NCI-H82 (cell line): Measurements from ENCODE around the gene GDAP2.
A peak's percentile ranks its signal among the peaks of the same experiment; 100 is the strongest.
"Not testable (repeated sequence)": the region's sequence is repeated elsewhere in the genome, so short reads cannot be mapped to it uniquely, and the experiment has no call there.

Experiments
- DNase-seq: peaks from one replicate; lab custom pipeline; 2025; lab: John Stamatoyannopoulos, UW

The GDAP2 gene

DNA sequence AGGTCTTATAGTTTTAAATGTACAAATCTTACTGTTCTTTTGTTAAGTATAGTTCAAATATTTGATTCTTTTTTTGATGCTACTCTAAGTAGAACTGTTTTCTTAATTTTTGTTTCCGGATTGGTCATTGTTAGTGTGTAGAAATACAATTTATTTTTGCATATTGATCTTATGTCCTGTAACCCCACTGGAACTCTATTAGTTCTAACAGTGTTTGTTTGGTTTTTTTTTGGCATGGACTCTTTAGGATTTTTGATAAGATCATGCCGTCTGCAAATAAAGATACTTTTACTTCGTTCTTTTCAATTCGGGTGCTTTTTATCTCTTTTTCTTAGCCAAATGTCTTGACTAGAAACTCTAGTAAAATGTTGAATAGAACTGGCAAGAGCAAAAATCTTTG, 26.5 kb downstream of the GDAP2 start:
- no peak for DNase-seq

DNA sequence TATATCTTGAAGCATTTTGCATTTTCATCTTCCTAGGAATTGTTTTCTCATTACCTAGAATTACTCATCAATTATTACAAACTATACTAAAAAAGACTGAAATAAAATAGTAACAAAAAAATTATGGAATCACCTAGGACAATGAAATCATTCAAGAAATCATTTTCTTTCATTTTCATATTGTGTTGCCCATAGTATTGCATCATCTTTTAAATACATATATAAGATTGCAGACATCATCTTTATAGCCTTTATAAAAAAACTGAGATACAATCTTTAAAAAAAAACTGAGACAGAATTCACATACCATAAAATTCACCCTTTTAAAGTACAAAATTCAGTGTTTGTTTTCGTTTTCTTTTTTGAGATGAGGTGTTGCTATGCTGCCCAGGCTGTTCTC, 29.6 kb downstream of the GDAP2 start:
- DNase-seq = no peak

DNA sequence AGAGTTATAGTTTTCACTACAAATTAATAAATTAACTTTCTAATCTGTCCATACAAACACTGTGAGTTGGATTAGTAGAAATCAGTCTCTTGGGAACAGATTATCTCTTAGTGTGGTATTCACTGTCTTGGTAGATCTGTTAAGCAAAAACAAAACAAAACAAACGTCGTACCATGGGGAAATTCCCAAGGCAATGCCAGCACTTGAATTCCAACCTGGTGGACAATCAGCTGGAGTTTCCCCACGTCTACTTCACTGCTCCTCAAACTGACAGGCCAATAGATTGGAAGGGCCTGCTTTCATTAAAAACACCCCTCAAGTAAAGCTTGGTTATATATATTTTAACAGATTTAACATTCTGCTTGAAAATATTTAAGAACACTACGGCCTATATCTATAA, 31.9 kb downstream of the GDAP2 start:
- peak; percentile 33 for DNase-seq

DNA sequence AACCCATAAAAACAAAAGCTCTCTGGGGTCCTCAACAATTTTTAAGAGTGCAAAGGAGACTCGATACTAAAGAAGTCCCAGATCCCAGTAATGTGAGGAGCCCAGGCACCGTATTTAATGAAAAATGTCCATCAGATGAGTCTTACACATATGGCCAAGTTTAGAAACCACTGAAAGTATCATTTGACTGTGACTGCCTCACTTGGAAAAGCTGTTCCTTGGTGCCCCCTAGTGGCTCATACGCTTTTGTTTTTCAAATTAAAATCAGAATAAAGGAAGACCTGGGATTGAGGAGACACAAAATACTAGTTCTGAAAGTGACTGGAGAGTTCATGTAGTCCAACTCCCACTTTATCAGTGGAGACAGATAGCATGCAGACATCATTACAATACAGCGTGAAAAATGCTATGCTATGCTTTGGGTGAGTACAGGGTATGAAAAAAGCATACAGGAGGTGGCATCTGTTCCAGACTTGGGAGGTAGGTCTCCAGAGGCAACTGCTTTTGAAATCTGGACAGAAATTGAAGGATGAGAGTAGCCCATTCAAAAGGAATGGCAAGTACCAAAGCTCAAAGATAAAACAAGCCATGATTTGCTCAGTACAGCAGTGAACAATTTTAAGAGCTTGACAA, 33.8 kb downstream of the GDAP2 start:
- peak; percentile 85 for DNase-seq

DNA sequence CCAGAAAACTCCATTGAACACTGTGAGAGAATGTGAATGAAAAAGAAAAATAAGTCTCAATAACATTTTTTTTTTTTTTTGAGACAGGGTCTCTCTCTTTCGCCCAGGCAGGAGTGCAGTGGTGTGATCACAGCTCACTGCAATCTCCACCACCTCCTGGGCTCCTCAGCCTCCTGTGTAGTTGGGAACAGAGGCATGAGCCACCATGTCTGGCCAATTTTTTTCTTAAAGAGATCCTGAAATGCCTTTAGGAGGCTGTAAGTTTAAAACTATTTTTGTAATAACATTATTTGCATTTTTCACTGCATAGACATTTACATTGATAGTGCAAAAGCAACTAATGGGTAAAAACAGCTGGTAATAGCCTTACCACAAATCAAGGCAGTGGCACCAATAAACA, 35.3 kb downstream of the GDAP2 start:
- DNase-seq = no peak

DNA sequence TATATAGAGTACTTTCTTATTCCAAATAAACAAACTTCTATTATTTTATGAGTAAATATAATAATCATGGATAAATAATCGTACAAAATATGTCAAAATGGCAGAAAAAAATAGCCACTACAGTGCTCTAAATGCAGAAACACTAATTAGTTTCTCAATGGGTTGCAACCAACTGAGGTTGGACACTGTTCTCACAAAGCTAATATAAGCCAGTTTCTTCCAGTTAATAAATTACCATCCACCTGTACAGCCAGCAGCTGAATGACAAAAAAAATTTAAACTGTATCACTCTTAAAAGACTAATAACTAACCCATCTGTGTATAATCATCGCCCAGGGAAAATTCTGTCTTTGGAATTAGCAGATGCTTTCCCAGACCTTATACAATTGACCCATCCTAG, 36.9 kb downstream of the GDAP2 start:
- no peak for DNase-seq

DNA sequence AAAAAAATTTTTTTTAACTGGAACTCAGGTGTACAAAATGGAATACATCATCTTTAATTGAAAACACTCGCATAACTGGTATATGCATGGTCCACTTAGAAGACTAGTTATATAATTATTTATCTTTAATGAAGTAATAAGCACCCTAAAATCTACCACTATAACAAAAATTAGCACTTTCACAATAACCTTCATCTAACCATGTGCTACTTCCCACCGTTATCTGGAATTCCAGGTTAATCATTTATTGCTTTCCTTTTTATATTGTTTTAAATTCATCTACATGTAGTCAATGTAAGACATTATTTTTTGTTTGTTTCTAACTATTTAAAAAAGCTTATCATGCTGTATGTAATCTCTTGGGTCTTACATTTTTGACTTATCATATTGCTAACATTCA, 39.0 kb downstream of the GDAP2 start:
- no peak for DNase-seq

DNA sequence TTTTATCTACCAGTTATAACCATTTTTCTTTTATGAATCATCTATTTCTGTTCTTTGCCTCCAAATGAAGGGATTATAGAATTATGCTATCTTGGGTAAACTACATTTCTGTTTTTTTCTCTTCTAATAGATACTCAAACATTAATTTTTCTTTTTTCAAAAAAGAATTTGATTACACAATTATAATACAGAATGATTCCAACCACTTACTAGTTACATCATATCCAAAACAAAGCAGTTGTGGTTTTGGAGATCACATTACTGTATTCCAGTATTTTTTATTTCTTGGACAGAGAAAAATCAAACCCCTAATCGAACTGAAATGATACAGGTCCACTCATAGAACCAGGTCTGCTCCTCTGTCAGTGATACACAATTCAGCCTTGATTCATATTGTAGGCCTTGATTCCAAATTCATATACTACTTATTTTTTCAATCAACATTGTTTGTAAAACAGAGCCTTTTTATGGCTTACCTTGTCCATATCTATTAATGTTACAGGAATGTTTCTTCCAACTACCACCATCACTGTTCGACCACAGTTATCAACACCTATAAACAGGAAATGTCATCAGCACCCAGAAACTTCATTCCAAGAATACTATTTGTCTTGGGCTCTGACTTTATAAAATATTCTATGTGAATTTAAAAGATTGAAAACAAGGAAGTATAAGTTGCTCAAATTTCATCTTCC, 43.2 kb downstream of the GDAP2 start:
- no peak for DNase-seq

DNA sequence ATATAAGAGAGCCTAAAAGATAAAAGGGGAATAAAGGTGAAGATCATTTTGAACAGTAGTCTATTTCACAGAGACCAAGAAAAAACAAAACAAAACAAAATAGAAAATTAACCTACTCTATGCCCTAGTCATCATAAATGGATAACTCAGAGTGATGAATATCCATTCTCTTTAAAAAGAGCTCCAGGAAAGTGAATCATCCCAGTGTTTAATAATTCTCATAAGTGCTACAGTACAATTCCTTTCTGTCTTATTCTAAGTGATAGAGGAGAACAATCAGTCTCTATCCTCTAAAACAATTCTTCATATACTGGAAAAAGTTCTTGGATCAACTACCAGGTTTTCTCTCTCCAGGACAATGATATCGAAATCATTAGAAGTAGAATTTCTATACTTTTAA, 45.8 kb downstream of the GDAP2 start:
- no peak for DNase-seq

DNA sequence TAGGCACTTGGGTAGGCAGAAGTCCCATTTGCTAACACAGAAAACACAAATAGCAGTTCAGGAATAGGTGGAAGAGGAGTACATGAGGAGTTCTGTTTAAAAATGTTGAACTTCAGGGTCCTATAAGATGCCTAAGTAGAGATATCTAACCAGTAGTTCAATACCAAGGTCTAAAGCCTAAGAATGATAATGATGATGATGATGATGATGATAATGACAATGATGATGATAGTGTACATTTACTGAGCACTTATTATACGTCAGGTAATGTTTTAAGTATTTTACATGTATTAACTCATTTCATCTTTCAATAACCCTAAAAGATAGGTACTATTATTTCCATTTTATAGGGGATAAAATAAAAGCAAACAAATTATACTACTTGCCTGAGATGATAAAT, 50.1 kb downstream of the GDAP2 start:
- DNase-seq = no peak

DNA sequence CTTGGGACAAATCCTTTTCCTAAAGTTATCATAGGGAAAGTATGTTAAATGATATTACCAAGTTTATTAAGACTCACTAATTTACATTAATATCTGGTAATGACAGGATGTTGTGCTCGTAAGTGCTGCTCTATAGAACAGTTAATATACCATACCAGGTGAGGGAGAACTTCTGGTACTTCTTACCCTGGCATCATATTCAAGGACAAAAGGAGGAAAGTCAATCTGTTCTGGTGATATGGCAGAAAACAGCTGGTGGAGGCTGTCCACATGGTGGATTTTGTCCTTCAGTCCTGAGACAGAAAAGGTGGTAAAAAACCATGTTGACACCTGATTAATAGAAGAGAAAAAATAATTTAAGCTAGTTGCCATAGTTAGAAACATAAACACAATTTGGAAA, 51.6 kb downstream of the GDAP2 start:
- no peak for DNase-seq

DNA sequence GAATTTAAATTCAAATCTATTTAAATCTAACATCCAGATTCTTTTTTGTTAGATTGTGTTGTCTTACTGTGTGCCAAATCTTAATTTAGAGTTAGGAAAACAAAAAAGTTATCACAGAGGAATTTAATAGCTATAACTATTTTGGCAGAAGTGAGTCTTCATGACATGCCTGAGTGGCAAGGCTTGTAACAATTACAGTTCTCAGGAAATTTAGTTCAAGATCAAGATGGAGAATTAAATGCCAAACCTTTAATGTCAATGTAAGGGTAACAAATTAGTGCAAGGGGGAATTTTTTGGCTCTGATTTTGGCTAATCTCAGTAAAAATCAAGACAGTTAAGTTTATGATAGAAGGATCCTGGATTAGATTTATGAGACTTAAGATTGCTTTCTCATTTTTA, 58.4 kb downstream of the GDAP2 start:
- no peak for DNase-seq

DNA sequence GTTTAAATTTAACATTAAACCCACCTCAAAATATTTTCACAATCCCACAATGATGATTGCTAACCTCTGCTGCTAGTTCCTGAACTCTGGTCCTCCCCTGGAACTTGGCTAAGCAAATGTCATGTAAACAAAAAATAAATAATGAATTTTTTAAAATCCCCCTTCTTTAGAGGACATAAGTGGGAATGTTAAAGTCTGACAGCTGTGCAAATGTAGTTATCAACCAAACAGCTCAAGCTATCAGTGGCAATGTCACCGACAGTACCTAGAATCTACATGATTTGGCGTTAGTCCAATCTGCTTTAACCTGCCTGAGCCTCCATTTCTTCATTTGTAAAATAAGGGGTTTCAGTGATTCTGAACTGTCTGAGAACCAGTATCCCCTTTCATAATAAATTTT, 67.7 kb downstream of the GDAP2 start:
- no peak for DNase-seq

DNA sequence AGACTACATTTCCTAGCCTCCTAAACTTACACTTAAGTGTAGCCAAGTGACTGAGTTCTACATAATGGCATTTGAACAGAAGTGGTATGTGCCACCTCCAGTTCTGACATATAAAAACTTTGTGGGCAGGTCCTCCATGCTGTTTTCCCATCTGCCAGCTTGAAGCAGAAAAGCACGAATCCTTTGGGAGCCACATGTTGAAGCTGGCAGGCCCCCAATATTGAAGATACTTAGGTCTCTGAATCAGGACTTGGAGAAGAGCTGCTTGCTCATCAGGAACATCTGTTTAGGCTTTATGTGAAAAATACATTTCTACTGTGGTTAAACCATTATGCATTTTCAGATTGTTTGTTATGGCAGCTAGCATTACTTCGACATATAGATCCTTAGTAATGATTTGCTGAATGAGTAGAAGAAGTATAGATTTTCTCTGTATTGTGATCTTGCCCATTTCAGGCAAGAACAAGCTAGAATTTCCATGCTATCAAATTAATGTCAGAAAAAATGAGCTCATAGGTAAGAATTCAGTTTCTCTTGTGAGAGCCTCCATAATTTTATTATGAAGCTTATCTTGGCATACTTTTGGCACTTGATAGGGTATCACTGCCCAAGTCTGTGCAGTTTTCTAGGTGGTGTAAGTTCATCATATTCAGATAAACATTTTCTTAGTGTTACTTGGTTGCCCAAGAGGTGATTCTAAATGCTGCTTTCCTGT, 68.4 kb downstream of the GDAP2 start:
- DNase-seq = no peak

DNA sequence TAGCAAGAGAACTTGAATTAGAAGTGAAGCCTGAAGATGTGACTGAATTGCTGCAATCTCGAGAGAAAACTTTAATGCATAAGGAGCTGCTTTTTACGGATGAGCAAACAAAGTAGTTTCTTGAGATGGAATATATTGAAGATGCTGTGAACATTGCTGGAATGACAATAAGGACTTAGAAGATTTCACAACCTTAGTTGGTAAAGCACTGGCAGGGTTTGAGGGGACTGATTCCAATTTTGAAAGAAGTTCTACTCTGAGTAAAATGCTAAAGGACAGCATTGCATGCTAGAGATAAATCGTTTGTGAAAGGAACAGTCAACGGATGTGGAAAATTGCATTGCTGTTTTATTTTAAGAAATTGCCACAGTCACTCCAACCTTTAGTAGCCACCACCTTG, 69.5 kb downstream of the GDAP2 start:
- no peak for DNase-seq

DNA sequence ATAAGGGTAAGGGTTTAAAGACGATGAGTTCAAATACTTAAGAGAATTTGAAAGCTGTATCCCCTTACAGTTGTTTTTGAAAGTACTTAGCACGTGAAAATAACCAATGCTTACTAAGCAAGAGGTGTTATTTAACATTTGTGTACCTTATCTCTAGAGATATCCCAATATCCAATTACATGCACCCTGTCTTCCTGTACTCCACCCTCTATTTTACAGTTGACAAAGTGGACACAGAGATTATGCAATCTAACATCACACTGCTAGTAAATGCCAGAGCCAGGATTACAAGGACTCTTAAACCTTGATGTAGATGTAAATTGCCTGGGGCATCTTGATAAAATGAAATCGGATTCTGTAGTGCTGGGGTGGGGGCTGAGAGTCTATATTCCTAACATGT, 72.0 kb downstream of the GDAP2 start:
- peak; percentile 12 for DNase-seq

DNA sequence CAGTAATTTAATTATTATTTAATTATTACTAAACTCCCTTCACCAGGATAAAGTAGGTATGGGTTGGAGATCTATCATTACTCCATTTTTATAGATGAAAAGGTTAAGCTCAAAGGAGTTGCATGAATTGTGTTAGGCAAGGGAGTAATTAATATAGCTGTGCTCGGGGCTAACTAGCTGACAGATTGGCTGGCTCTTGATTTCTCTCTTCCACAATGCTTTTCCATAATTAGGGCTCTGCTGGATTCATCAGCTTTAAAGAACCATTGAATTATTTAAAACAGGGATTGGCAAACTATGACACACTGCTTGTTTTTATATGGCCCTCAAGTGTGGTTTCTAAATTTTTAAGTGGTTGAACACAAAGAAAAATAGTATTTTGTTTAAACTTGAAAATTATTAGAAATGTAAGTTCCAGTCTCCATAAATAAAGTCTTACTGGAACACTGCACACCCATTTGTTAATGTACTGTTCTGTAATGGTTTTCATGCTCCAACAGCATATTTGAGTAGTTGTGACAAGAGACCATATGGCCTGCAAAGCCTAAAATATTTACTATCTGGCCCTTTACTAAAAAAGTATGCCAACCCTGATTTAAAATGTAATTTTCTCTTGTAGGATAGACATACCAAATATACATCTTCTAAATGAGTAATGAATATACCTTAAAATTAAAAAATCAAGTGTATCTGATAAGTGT, 76.4 kb downstream of the GDAP2 start:
- DNase-seq = no peak

DNA sequence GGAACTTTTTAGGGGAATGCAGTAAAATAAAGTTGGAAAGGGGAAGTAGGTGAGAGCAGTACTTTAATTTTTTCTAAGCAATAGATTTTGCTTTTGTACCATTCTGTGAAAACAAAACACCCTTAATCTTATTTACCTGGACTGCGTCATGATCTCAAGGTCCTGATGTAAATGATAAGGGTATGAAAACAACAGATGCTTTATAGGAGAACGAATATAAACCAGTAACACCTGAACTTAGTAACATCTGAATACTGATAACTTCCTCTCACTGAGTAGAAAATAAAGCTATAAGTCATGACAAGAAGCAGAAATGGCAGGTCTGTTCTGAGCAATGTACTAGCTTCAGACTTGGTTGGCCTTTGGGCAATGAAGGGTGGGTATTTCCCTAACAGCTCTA, 77.7 kb downstream of the GDAP2 start:
- no peak for DNase-seq

DNA sequence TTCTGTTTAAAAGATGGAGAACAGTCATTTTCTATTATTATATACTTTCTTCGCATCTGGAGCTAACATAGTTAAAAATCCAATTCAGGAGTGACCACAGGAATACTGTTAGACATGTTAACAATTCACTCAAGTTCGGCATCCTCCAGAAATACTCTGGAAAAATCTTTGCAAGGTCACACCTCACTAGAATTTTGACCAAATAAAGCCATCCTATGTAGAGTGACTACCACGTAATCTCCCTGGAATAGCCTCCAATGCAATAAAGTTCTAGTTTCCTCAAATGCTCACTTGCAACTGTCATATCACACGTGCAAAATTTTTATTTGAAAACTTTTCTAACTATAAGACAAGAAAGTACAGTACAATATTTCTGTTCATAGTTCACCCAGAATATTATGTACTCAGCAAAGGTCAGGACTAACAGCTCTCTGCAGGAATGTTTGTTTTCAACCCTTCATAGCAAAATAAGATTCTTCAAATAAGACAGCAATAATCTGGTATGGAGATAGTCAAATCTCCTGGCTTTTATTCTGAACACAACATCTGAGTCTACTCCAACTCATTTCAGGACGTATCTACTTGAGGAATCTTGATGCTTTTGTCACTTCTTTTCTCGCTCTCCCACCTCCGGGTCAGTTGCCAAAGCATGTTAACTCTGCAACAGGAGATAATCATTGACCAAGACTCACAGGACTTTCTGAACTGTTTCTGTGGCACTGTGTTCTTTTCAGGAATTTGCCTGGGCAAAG, 82.6 kb downstream of the GDAP2 start:
- DNase-seq = no peak

DNA sequence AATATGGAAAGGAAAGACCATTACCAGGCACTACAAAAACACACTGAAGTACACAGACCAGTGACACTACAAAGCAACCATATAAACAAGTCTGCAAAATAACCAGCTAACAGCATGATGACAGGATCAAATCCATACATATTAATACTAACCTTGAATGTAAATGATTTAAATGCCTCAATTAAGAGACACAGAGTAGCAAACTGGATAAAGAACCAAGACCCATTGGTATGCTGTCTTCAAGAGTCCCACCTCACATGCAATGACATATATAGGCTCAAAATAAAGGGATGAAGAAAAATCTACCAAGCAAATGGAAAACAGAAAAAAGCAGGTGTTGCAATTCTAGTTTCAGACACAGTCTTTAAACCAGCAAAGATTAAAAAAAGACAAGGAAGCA, 84.9 kb downstream of the GDAP2 start:
- DNase-seq = not testable (repeated sequence)

DNA sequence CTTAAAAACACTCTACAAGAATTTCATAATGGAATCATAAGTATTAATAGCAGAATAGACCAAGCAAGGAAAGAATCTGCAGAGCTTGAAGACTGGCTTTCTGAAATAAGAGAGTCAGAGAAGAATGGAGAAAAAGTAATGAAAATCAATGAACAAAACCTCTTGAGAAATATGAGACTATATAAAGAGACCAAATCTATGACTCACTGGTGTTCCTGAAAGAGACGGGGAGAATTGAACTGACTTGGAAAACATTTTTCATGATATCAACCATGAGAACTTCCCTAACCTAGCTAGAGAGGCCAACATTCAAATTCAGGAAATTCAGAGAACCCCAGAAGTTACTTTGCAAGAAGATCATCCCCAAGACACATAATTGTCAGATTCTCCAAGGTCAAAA, 85.6 kb downstream of the GDAP2 start:
- no peak for DNase-seq
